OCI-LY1 (cell line): ENCODE measurements around the gene ATF6.

Source experiments
- H2AFZ ChIP-seq: fragments of 200-600 bp; sonication (generic), shearing (Covaris generic); 2 replicates; pipeline ENCODE4 v1.6.0; 2014; ENCODE audit warnings: antibody characterized with exemption, mild to moderate bottlenecking, low read length
- H3F3A ChIP-seq: fragments of 200-600 bp; sonication (generic), shearing (Covaris generic); 2 replicates; pipeline ENCODE4 v1.6.0; 2014; ENCODE audit warnings: mild to moderate bottlenecking, antibody characterized with exemption, low read length, moderate library complexity; ENCODE audit not compliant: insufficient read depth
- H3K27ac ChIP-seq: fragments of 200-600 bp; sonication (generic); 2 replicates; pipeline ENCODE4 v1.5.1; 2014; ENCODE audit warnings: low read length, mixed run types, mild to moderate bottlenecking, low read depth; ENCODE audit not compliant: poor library complexity, severe bottlenecking
- H3K27me3 ChIP-seq: fragments of 200-600 bp; sonication (generic); 2 replicates; pipeline ENCODE4 v1.6.0; 2014; ENCODE audit warnings: antibody characterized with exemption, mild to moderate bottlenecking, low read length, moderate library complexity; ENCODE audit not compliant: insufficient read depth
- H3K36me3 ChIP-seq: fragments of 200-600 bp; sonication (generic); 2 replicates; pipeline ENCODE4 v1.6.1; 2014; ENCODE audit warnings: mild to moderate bottlenecking, antibody characterized with exemption, low read length, moderate library complexity, mixed read lengths; ENCODE audit not compliant: insufficient read depth
- H3K4me1 ChIP-seq: fragments of 200-600 bp; sonication (generic); 2 replicates; pipeline ENCODE4 v1.5.1; 2014; ENCODE audit warnings: mild to moderate bottlenecking, low read length, moderate library complexity; ENCODE audit not compliant: insufficient read depth, severe bottlenecking
- H3K4me2 ChIP-seq: fragments of 200-600 bp; sonication (generic), shearing (Covaris generic); 2 replicates; pipeline ENCODE4 v1.6.1; 2014; ENCODE audit warnings: low read length
- H3K4me3 ChIP-seq: fragments of 200-600 bp; sonication (generic); 2 replicates; pipeline ENCODE4 v1.5.1; 2014; ENCODE audit warnings: low read length, low read depth, mild to moderate bottlenecking, mixed read lengths; ENCODE audit not compliant: poor library complexity, severe bottlenecking
- H3K79me2 ChIP-seq: fragments of 200-600 bp; shearing (Covaris generic); 2 replicates; pipeline ENCODE4 v1.6.1; 2016; ENCODE audit warnings: mixed run types, low read length, mixed read lengths; ENCODE audit not compliant: insufficient read depth
- H3K9ac ChIP-seq: fragments of 200-600 bp; sonication (generic), shearing (Covaris generic); 2 replicates; pipeline ENCODE4 v1.6.1; 2014; ENCODE audit warnings: mild to moderate bottlenecking, low read length, mixed read lengths
- H3K9me2 ChIP-seq: fragments of 200-600 bp; sonication (generic), shearing (Covaris generic); 2 replicates; pipeline ENCODE4 v1.6.1; 2014; ENCODE audit warnings: low read depth, mild to moderate bottlenecking, low read length, mixed read lengths
- H3K9me3 ChIP-seq: fragments of 200-600 bp; shearing (Covaris generic); 2 replicates; pipeline ENCODE4 v1.6.1; 2014; ENCODE audit warnings: low read length, mixed read lengths
- H4K20me1 ChIP-seq: fragments of 200-600 bp; sonication (generic), shearing (Covaris generic); 2 replicates; pipeline ENCODE4 v1.6.0; 2016; ENCODE audit warnings: mild to moderate bottlenecking, low read length; ENCODE audit not compliant: insufficient read depth
- CTCF ChIP-seq: fragments of 200-600 bp; sonication (generic), shearing (Covaris generic); IDR thresholded peaks from 2 replicates; pipeline ENCODE4 v1.5.1; 2017; ENCODE audit warnings: mild to moderate bottlenecking, antibody characterized with exemption, low read length, moderate library complexity, mixed read lengths
- EZH2 ChIP-seq: fragments of 200-600 bp; sonication (generic), shearing (Covaris generic); IDR thresholded peaks from 2 replicates; pipeline ENCODE4 v1.8.0; 2017; ENCODE audit warnings: borderline replicate concordance, mixed run types, mild to moderate bottlenecking, antibody characterized with exemption, low read length, moderate library complexity, mixed read lengths

Gene ATF6

GRCh38 chr1:161944381-161944780 is 178.3 kb downstream of the ATF6 start:
- no peaks in the 10 kb centered on the region for H3K27me3 ChIP-seq
- no peaks in the 10 kb centered on the region for H3F3A ChIP-seq
- no peaks in the 10 kb centered on the region for H3K9me2 ChIP-seq
- H3K4me2 ChIP-seq: no peak overlapping the region
- H3K27ac ChIP-seq: no peak overlapping the region
- no peaks in the 10 kb centered on the region for H4K20me1 ChIP-seq
- H3K4me1 ChIP-seq: no peaks in the 10 kb centered on the region
- no peaks in the 10 kb centered on the region for H3K9me3 ChIP-seq
- no peak for TF ChIP-seq EZH2
- TF ChIP-seq CTCF: no peak
- H3K36me3 ChIP-seq: 0 out of 2 replicates have a peak, but pooled peaks cover 3% of the 10 kb centered on the region
- no peak overlapping the region for H3K9ac ChIP-seq
- H3K79me2 ChIP-seq: no peaks in the 10 kb centered on the region
- no peak overlapping the region for H3K4me3 ChIP-seq
- no peak overlapping the region for H2AFZ ChIP-seq

GRCh38 chr1:161945306-161946060 is 179.4 kb downstream of the ATF6 start:
- H3K4me1 ChIP-seq: no peaks in the 10 kb centered on the region
- H4K20me1 ChIP-seq: no peaks in the 10 kb centered on the region
- 0 out of 2 replicates have a peak, but pooled peaks cover 3% of the 10 kb centered on the region for H3K36me3 ChIP-seq
- no peaks in the 10 kb centered on the region for H3K9me3 ChIP-seq
- H3F3A ChIP-seq: no peaks in the 10 kb centered on the region
- H3K9ac ChIP-seq: no peak overlapping the region
- no peak for TF ChIP-seq EZH2
- TF ChIP-seq CTCF: no peak
- no peaks in the 10 kb centered on the region for H3K27me3 ChIP-seq
- no peaks in the 10 kb centered on the region for H3K9me2 ChIP-seq
- H3K4me3 ChIP-seq: no peak overlapping the region
- H3K4me2 ChIP-seq: no peak overlapping the region
- no peak overlapping the region for H2AFZ ChIP-seq
- H3K79me2 ChIP-seq: no peaks in the 10 kb centered on the region
- no peak overlapping the region for H3K27ac ChIP-seq

GRCh38 chr1:161946071-161946987 is 180.2 kb downstream of the ATF6 start:
- no peaks in the 10 kb centered on the region for H3K27me3 ChIP-seq
- H3K9ac ChIP-seq: no peak overlapping the region
- H3K27ac ChIP-seq: no peak overlapping the region
- no peaks in the 10 kb centered on the region for H3K4me1 ChIP-seq
- no peaks in the 10 kb centered on the region for H3K9me3 ChIP-seq
- H3K36me3 ChIP-seq: 0 out of 2 replicates have a peak, but pooled peaks cover 3% of the 10 kb centered on the region
- no peaks in the 10 kb centered on the region for H4K20me1 ChIP-seq
- no peak for TF ChIP-seq CTCF
- no peak for TF ChIP-seq EZH2
- no peak overlapping the region for H3K4me3 ChIP-seq
- H3K9me2 ChIP-seq: no peaks in the 10 kb centered on the region
- no peak overlapping the region for H3K4me2 ChIP-seq
- H3F3A ChIP-seq: no peaks in the 10 kb centered on the region
- no peak overlapping the region for H2AFZ ChIP-seq
- H3K79me2 ChIP-seq: no peaks in the 10 kb centered on the region
